GM21529 (cell line): Measurements from ENCODE around the gene MAPK8IP1.

Experiments used
- ATAC-seq: cut with Tn5 transposase; IDR thresholded peaks from one replicate; pipeline ENCODE4 v1.9.1; 2021; ENCODE audit not compliant: unreplicated experiment

Gene MAPK8IP1

DNA sequence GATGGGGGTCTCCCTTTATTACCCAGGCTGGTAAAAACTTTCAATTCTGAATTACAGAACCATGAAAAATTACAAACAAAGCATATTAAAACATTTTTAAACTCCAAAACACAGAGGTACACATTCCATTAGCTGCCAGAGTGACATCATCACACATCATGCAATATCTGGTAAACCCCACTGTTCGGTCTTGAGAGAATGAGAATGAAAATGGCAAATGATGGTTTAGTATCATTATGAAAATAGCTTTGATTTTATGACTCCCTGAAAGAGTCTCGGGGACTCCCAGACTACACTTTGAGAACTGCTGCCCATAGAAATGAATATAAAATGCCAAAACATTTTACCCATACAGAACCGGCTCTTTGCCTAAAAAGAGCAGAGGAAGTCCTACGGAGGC is 55.8 kb downstream of the MAPK8IP1 start:
- ATAC-seq: no peak

DNA sequence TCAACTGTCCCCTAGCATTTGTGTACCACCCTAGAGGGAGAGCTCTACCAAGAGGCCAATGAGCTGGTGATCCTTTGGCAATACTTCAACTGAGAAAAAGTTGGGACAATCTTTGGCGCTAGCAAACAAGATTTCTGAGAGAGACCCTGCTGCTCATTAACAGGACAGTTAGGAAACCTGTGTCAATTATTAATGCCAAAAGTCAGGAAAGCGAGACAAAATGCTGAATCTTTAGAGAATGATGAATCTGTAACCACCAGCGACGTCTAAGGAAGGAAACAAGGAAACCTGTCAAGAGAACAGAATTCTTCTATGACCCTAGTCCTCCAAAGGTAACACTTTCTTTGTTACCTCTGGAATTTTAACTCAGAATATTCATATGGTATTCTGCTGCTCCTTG is 56.9 kb downstream of the MAPK8IP1 start:
- ATAC-seq: no peak

DNA sequence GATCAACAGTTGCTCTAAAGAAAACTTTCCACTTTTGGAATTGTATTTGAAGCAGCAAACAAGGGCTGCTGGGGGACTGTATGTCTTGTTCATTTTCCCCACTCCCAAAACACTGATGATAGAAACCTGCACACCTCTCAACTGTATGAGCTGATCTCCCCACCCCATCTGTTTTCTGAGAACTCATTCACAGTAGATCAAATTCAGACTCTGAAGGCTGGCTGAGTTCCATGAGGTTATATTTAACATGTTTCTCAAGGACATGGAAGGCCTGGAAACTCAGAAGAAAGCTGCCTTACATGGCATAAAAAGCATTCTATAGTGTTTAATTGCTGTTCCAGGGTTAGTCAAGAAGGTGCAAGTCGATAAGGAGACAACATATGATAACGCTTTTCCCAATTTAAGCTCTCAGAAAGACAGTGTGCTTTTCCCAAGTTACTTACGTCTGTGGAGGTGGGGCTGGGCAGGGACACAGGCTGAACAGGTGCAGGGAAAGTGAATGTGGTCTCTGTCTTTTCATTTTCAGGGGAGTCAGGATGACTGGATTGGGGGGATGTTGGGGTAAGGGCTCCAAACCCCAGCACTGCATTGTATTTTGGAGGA is 60.0 kb downstream of the MAPK8IP1 start:
- no peak for ATAC-seq

DNA sequence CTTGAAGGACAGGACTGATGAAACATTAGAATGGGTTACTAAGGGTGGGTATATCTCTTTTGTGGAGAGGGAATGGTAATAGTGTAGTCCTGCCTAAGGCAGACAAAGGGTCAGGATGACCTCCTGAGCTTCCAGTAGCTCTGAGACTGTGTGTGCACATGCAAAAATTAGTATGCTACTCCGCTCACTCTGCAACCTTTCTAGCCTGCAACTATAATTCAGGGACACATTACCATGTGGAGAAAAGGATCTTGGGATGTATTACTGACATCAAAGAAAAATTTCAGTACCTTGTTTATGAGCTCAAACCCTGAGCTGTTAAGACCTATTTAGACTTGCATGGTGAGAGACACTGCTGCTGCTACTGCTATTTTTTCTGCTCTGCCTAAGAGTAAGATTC is 62.4 kb downstream of the MAPK8IP1 start:
- ATAC-seq: no peak

DNA sequence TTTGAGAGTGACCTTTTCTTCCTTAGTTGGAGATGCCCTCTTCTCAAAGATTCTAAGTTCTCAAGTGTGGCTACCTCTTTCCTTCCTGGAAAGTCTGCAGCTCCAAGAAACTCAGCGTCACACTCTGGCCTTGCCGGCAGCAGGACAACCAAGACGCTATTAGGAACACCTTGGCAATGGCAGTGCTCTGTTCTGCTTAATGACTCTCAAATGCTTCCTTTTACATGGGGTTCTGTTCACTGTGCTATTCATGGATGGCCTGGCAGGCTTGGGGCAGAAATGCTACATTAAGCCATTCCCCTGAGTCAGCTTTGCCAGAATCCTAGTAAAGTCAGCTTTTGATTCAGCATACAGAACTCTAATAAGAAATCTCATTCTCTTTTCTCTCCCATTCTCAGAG is 62.9 kb downstream of the MAPK8IP1 start:
- no peak for ATAC-seq

DNA sequence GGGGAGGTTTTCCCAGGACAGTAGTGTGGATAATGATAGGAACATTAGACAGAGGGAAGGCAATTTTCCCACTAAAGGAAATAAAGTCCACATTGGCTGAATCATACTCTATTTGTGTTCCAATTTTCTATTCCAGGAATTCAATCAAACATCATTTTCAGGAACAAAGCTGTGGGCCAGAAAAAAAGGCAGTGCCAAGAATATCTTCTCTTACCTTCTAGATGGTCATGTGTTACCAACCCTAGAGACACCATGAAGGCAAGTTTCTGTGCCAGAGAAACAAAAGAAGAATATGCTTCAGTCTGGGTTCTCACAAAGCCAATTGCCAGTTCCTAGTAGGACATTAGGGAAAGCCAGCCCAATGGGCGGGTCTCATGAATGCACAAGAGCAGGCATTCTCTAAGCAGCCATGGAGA is 64.5 kb downstream of the MAPK8IP1 start:
- no peak for ATAC-seq
